NCI-H446 (cell line): ENCODE measurements around the gene RNF169.
"Not testable (repeated sequence)": the region's sequence is repeated elsewhere in the genome, so short reads cannot be mapped to it uniquely, and the experiment has no call there.

Experiments
- DNase-seq, 2 experiments: peaks; one replicate each; lab custom pipeline; 2025; lab: John Stamatoyannopoulos, UW

RNF169 gene

GRCh38 chr11:74820763-74821162 is 72.1 kb downstream of the RNF169 start:
- DNase-seq, result peak in 1 of 2 experiments; percentile 8

GRCh38 chr11:74822170-74822569 is 73.5 kb downstream of the RNF169 start:
- DNase-seq, result peak in 1 of 2 experiments; percentile 42

- DNase-seq, result no peak
Observed at GRCh38 chr11:74824285-74824982, 75.8 kb downstream of the RNF169 start.

- not testable (repeated sequence) for DNase-seq
Observed at GRCh38 chr11:74825596-74825995, 76.9 kb downstream of the RNF169 start.

GRCh38 chr11:74826901-74827300 is 78.3 kb downstream of the RNF169 start:
- DNase-seq, result no peak

- DNase-seq, result no peak
Observed at GRCh38 chr11:74837191-74837590, 88.5 kb downstream of the RNF169 start.

- no peak for DNase-seq
Observed at GRCh38 chr11:74838188-74838587, 89.5 kb downstream of the RNF169 start.

- no peak for DNase-seq
Observed at GRCh38 chr11:74839446-74839845, 90.8 kb downstream of the RNF169 start.

GRCh38 chr11:74839971-74840370 is 91.3 kb downstream of the RNF169 start:
- DNase-seq, result no peak

GRCh38 chr11:74840486-74840885 is 91.8 kb downstream of the RNF169 start:
- no peak for DNase-seq

GRCh38 chr11:74842967-74843366 is 94.3 kb downstream of the RNF169 start:
- no peak for DNase-seq

- DNase-seq, result no peak
Observed at GRCh38 chr11:74844072-74844471, 95.4 kb downstream of the RNF169 start.

GRCh38 chr11:74844865-74845264 is 96.2 kb downstream of the RNF169 start:
- no peak for DNase-seq

GRCh38 chr11:74845978-74846517 is 97.4 kb downstream of the RNF169 start:
- no peak for DNase-seq

GRCh38 chr11:74846770-74847169 is 98.1 kb downstream of the RNF169 start:
- DNase-seq, result no peak

- DNase-seq, result no peak
Observed at GRCh38 chr11:74847395-74847794, 98.7 kb downstream of the RNF169 start.

GRCh38 chr11:74847895-74848294 is 99.2 kb downstream of the RNF169 start:
- DNase-seq, result no peak

GRCh38 chr11:74849525-74850391 is 101.1 kb downstream of the RNF169 start:
- DNase-seq, result no peak

GRCh38 chr11:74853223-74853622 is 104.6 kb downstream of the RNF169 start:
- DNase-seq, result no peak

- DNase-seq, result no peak
Observed at GRCh38 chr11:74860743-74861142, 112.1 kb downstream of the RNF169 start.

- DNase-seq, result no peak
Observed at GRCh38 chr11:74863410-74863809, 114.8 kb downstream of the RNF169 start.

- no peak for DNase-seq
Observed at GRCh38 chr11:74866557-74866956, 117.9 kb downstream of the RNF169 start.

GRCh38 chr11:74870485-74870884 is 121.8 kb downstream of the RNF169 start:
- peak in 1 of 2 experiments; percentile 51 for DNase-seq
